HepG2 (cell line): Measurements from ENCODE around the gene RPL4. TPM values are rescaled to one million over a fixed set of nuclear protein-coding genes. Genes with fewer than 3 reads are reported as not detected.
A peak's percentile ranks its signal among the peaks of the same experiment; 100 is the strongest.

Experiments
- BRCA1 ChIP-seq: sonication (generic); formaldehyde crosslinking; IDR thresholded peaks from 2 replicates; pipeline ENCODE4 v1.4.0; 2020; ENCODE audit warnings: missing genetic modification reagents
- CHCHD3 ChIP-seq: sonication (generic); formaldehyde crosslinking; IDR thresholded peaks from 2 replicates; pipeline ENCODE4 v1.8.0; 2022; ENCODE audit warnings: mild to moderate bottlenecking, missing genetic modification reagents, moderate library complexity
- CREB3 ChIP-seq: sonication (generic); formaldehyde crosslinking; IDR thresholded peaks from 2 replicates; pipeline ENCODE4 v1.5.0; 2020; ENCODE audit warnings: missing genetic modification reagents
- GMEB2 ChIP-seq: IDR thresholded peaks from 2 replicates; pipeline ENCODE4 v1.6.1; 2016; ENCODE audit warnings: missing biosample characterization, missing genetic modification reagents, low read depth
- HIVEP1 ChIP-seq: sonication (generic); formaldehyde crosslinking; IDR thresholded peaks from 2 replicates; pipeline ENCODE4 v1.4.0; 2020; ENCODE audit warnings: mild to moderate bottlenecking, missing genetic modification reagents
- HNF1A ChIP-seq, 2 experiments: sonication (generic) in 1 of 2; formaldehyde crosslinking in 1 of 2; IDR thresholded peaks; 2 replicates each; pipeline versions ENCODE4 v1.4.0 to v1.6.1; 2016 to 2020; ENCODE audit warnings: borderline replicate concordance in 1 of 2, low read depth in 1 of 2, mild to moderate bottlenecking in 1 of 2, missing genetic modification reagents in 1 of 2
- HNF4G ChIP-seq, 2 experiments: sonication (generic) in 1 of 2; formaldehyde crosslinking in 1 of 2; IDR thresholded peaks; 2 replicates each; pipeline versions ENCODE4 v1.4.0 to v1.6.1; 2011 to 2020; ENCODE audit warnings: borderline replicate concordance in 2 of 2, low read depth in 2 of 2, mild to moderate bottlenecking in 2 of 2, low read length in 1 of 2, missing genetic modification reagents in 1 of 2, moderate library complexity in 1 of 2
- JUN ChIP-seq: sonication (generic); formaldehyde crosslinking; IDR thresholded peaks from 2 replicates; pipeline ENCODE4 v1.4.0; 2020; ENCODE audit warnings: mild to moderate bottlenecking, missing genetic modification reagents
- KAT2B ChIP-seq: fragments of 150-350 bp; IDR thresholded peaks from 2 replicates; pipeline ENCODE4 v1.6.1; 2014; ENCODE audit warnings: low read depth, low read length, borderline replicate concordance
- KDM6A ChIP-seq: IDR thresholded peaks from 2 replicates; pipeline ENCODE4 v1.6.1; 2016; ENCODE audit warnings: low read depth
- MTERF4 ChIP-seq: sonication (generic); formaldehyde crosslinking; IDR thresholded peaks from 2 replicates; pipeline ENCODE4 v1.8.0; 2023; ENCODE audit warnings: mild to moderate bottlenecking, missing genetic modification reagents
- NFKB2 ChIP-seq: sonication (generic); formaldehyde crosslinking; IDR thresholded peaks from 2 replicates; pipeline ENCODE4 v1.4.0; 2020; ENCODE audit warnings: missing genetic modification reagents, borderline replicate concordance
- RFX1 ChIP-seq: fragments of 450-650 bp; IDR thresholded peaks from 2 replicates; pipeline ENCODE4 v1.6.1; 2017
- SMAD3 ChIP-seq: sonication (generic); formaldehyde crosslinking; IDR thresholded peaks from 2 replicates; pipeline ENCODE4 v1.4.0; 2020; ENCODE audit warnings: missing genetic modification reagents
- SNAPC2 ChIP-seq: sonication (generic); formaldehyde crosslinking; IDR thresholded peaks from 2 replicates; pipeline ENCODE4 v1.8.1; 2022; ENCODE audit warnings: mild to moderate bottlenecking, missing genetic modification reagents
- SP5 ChIP-seq: IDR thresholded peaks from 2 replicates; pipeline ENCODE4 v1.6.1; 2016; ENCODE audit warnings: low read depth, borderline replicate concordance
- TMF1 ChIP-seq: sonication (generic); formaldehyde crosslinking; IDR thresholded peaks from 2 replicates; pipeline ENCODE4 v1.8.1; 2022; ENCODE audit warnings: low read depth, missing genetic modification reagents
- ZFYVE20 ChIP-seq: sonication (generic); formaldehyde crosslinking; IDR thresholded peaks from 2 replicates; pipeline ENCODE4 v1.8.0; 2023; ENCODE audit warnings: low read depth, mild to moderate bottlenecking, moderate library complexity, missing genetic modification reagents, borderline replicate concordance
- ZKSCAN8 ChIP-seq: IDR thresholded peaks from 2 replicates; pipeline ENCODE4 v1.6.1; 2016; ENCODE audit warnings: borderline replicate concordance, missing genetic modification reagents, missing compliant biosample characterization
- ZNF432 ChIP-seq: sonication (generic); formaldehyde crosslinking; IDR thresholded peaks from 2 replicates; pipeline ENCODE4 v1.5.0; 2020; ENCODE audit warnings: missing genetic modification reagents, mild to moderate bottlenecking, borderline replicate concordance
- ZNF879 ChIP-seq: sonication (generic); formaldehyde crosslinking; IDR thresholded peaks from 2 replicates; pipeline ENCODE4 v1.8.1; 2023; ENCODE audit warnings: missing genetic modification reagents
- polyA plus RNA-seq, 8 experiments: library from polyadenylated mRNA; depleted of rRNA in 3 of 8; stranded (reverse) in 7 of 8; unstranded in 1 of 8; fragments of >200 nt; fragmentation: Illumina TruSeq in 4 of 8; extraction: Trizol in 4 of 8; gene quantifications; 2 replicates each; pipeline versions ENCODE4 v1.2.1 to v1.2.3, GENCODE V29; 2011 to 2016; ENCODE audit warnings: low read depth in 4 of 8, missing spikeins in 1 of 8, mixed read lengths in 1 of 8; ENCODE audit not compliant: insufficient read depth in 1 of 8
- total RNA-seq, 5 experiments: library from RNA; depleted of rRNA; stranded (reverse); fragments of >200 nt; fragmentation: Illumina TruSeq; extraction: Trizol; gene quantifications; 2 replicates each; pipeline ENCODE4 v1.2.3, GENCODE V29; 2016; ENCODE audit warnings: low read depth in 1 of 5

RPL4 gene
- total and polyA plus RNA-seq, 2 of the 13 experiments (the other 11 are each of a cell fraction or from before 2014, with no cell fraction given) = 3,630 to 3,960 TPM

- TF ChIP-seq GMEB2 (no peak), SMAD3 (CRISPR knock-in tag) (no peak; the same call in 1 of the 2 replicates), SNAPC2 (CRISPR knock-in tag) (no peak), ZNF432 (CRISPR knock-in tag) (0 out of 2 replicates have a peak, but pooled peaks have one; percentile 42), HIVEP1 (CRISPR knock-in tag) (no peak), HNF4G (IDR thresholded peaks at IDR 0.05; ENCODE audit: borderline replicate concordance, low read depth, low read length) (no peak), HNF4G (CRISPR knock-in tag; IDR thresholded peaks at IDR 0.05; ENCODE audit: borderline replicate concordance, low read depth) (no peak), TMF1 (CRISPR knock-in tag) (no peak; the same call in 1 of the 2 replicates), ZFYVE20 (no peak), BRCA1 (CRISPR knock-in tag) (no peak), NFKB2 (peak; percentile 54; the same call in 1 of the 2 replicates), ZNF879 (CRISPR knock-in tag) (no peak; the same call in 1 of the 2 replicates), RFX1 (no peak), CHCHD3 (no peak), JUN (CRISPR knock-in tag) (no peak), SP5 (CRISPR knock-in tag) (peak; percentile 58; the same call in 1 of the 2 replicates), ZKSCAN8 (CRISPR knock-in tag) (no peak), CREB3 (CRISPR knock-in tag) (0 out of 2 replicates have a peak, but pooled peaks have one; percentile 36), KDM6A (CRISPR knock-in tag) (no peak), MTERF4 (CRISPR knock-in tag) (no peak), KAT2B (no peak), HNF1A (IDR thresholded peaks at IDR 0.05; ENCODE audit: low read depth) (peak; percentile 49; the same call in 1 of the 2 replicates), HNF1A (CRISPR knock-in tag; IDR thresholded peaks at IDR 0.05; ENCODE audit: borderline replicate concordance) (no peak)
Measured at GRCh38 chr15:66504563-66505429, at the start of gene RPL4, which contains the start of gene ZWILCH (continued).
